Ascending aorta (tissue), 2 donors: ENCODE measurements around the gene RAP1GAP2. TPM values are rescaled to one million over a fixed set of nuclear protein-coding genes. Genes with fewer than 3 reads are reported as not detected.
"Not testable (repeated sequence)": the region's sequence is repeated elsewhere in the genome, so short reads cannot be mapped to it uniquely, and the experiment has no call there.

ENCODE experiments used
- DNase-seq, 2 donors: peaks; one replicate each; pipeline ENCODE4 v3.0.0-alpha.2; 2019; ENCODE audit warnings: low spot score in 2 of 2
- H3K27ac ChIP-seq, 2 donors: fragments of 200-600 bp; sonication (generic); one replicate each; pipeline ENCODE4 v1.5.1; 2016 to 2017; ENCODE audit warnings: mild to moderate bottlenecking in 1 of 2
- H3K27me3 ChIP-seq: fragments of 200-600 bp; sonication (generic); one replicate; pipeline ENCODE4 v1.5.1; 2017
- H3K36me3 ChIP-seq, 2 donors: fragments of 200-600 bp; sonication (generic); one replicate each; pipeline ENCODE4 v1.5.1; 2016
- H3K4me1 ChIP-seq, 2 donors: fragments of 200-600 bp; sonication (generic); one replicate each; pipeline ENCODE4 v1.5.1; 2016 to 2017; ENCODE audit warnings: mild to moderate bottlenecking in 1 of 2
- H3K4me3 ChIP-seq, 2 donors: fragments of 200-600 bp; sonication (generic); one replicate each; pipeline ENCODE4 v1.5.1; 2016 to 2017; ENCODE audit warnings: mild to moderate bottlenecking in 1 of 2
- H3K9me3 ChIP-seq, 2 donors: fragments of 200-600 bp; sonication (generic); one replicate each; pipeline ENCODE4 v1.5.1; 2016
- intact Hi-C: fragments of 100-400 bp; cut with DNase I; formaldehyde crosslinking; loops from one replicate; pipeline ENCODE4 v1.15.1; 2023
- total RNA-seq: library from RNA; depleted of rRNA; stranded (reverse); fragments of >200 nt; gene quantifications from one replicate; pipeline ENCODE4 v1.1.0, GENCODE V29; 2016
- TF ChIP-seq, protein P1 (sequence below), 3 experiments: fragments of 200-600 bp in 2 of 3; fragments of 450-650 bp in 1 of 3; sonication (generic) in 2 of 3; IDR thresholded peaks; one replicate each; pipeline ENCODE4 v1.5.1; 2016 to 2019; ENCODE audit warnings: antibody characterized with exemption in 3 of 3, mild to moderate bottlenecking in 1 of 3, moderate library complexity in 1 of 3

The RAP1GAP2 gene
- total RNA-seq, 1 donor from 2014 or later = 1.6 TPM

DNA sequence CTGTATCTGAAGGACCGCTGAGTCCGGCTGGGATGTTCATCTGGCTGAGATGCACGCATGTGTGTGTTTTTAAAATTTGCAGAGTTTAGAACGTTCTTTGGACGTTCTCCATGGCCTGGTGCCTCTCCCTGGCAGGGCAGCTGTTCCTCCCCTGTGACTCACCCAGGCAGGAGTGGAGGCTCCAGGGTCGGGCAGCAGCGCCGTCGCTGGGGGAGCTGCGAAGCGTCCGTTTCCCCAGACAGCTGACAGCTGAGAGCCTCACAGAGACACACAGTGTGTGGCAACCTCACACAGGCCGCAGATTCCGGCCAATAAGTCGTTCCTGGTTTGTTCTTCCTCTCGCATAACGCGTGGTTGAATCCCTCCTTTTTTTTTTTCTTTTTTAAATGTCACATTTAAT is 186.6 kb downstream of the RAP1GAP2 start:
- Histone ChIP-seq H3K36me3 (no peaks in the 10 kb centered on the region), H3K9me3 (no peaks in the 10 kb centered on the region), H3K4me1 (no peaks in the 10 kb centered on the region), H3K27me3 (no peaks in the 10 kb centered on the region), H3K27ac (peak overlapping the region; percentile 6 to 19), H3K4me3 (peak overlapping the region in 1 of 2 donors; percentile 36)
- TF ChIP-seq, protein P1, sequence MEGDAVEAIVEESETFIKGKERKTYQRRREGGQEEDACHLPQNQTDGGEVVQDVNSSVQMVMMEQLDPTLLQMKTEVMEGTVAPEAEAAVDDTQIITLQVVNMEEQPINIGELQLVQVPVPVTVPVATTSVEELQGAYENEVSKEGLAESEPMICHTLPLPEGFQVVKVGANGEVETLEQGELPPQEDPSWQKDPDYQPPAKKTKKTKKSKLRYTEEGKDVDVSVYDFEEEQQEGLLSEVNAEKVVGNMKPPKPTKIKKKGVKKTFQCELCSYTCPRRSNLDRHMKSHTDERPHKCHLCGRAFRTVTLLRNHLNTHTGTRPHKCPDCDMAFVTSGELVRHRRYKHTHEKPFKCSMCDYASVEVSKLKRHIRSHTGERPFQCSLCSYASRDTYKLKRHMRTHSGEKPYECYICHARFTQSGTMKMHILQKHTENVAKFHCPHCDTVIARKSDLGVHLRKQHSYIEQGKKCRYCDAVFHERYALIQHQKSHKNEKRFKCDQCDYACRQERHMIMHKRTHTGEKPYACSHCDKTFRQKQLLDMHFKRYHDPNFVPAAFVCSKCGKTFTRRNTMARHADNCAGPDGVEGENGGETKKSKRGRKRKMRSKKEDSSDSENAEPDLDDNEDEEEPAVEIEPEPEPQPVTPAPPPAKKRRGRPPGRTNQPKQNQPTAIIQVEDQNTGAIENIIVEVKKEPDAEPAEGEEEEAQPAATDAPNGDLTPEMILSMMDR (IDR thresholded peaks at IDR 0.05) = peak; percentile 6 to 62 (median 45)
- intact Hi-C loops = loop anchor here (1.0 to 2.0 kb wide), 2 partner anchors 21 to 130 kb away; no protein-coding TSS in a partner anchor
- DNase-seq = peak in 1 of 2 donors; percentile 83

DNA sequence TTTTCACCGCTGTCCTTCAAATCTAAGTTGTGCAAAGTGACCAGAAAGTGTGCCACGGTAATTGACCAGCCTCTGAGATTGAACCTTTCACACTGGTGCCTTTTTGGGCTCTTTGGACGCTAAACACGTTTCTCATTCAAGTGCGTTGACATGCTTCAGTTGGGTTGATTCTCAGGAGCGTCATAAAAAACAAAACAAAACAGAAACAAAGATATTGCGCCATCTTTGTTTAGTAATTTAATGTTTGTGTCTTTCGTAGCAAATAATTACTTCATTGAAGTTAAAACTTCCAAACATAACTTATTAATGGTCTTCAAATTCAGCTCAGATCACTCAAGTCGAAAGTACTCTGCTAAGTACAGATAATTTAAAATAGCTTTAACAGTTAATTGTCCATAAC is 187.0 kb downstream of the RAP1GAP2 start:
- Histone ChIP-seq H3K27ac (peak overlapping the region; percentile 6 to 19), H3K27me3 (no peaks in the 10 kb centered on the region), H3K9me3 (no peaks in the 10 kb centered on the region), H3K4me3 (no peak overlapping the region), H3K36me3 (no peaks in the 10 kb centered on the region), H3K4me1 (no peaks in the 10 kb centered on the region)
- intact Hi-C loops = loop anchor here (1.0 to 2.0 kb wide), 2 partner anchors 21 to 130 kb away; no protein-coding TSS in a partner anchor
- DNase-seq = no peak
- TF ChIP-seq, protein P1 (IDR thresholded peaks at IDR 0.05) = no peak

DNA sequence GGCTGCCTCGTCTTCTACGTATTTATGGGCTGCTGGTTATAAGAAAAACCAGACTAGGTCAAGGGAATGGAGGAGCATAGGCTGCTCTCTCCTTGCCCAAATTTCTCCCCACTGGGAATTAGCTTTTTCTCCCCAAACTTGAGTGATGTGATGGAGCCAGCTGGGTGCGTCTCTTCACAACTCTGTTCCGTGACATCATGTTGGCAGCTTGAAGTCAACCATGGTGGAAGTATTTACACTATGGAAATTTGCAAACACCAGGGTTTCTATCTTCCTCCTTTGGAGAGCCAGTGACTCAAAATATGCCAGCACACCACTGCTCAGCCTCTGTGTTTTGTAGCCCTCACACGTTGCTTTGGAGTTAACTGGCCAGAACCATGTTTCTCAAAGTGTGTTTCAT is 189.1 kb downstream of the RAP1GAP2 start:
- Histone ChIP-seq H3K4me3 (no peak overlapping the region), H3K9me3 (no peaks in the 10 kb centered on the region), H3K4me1 (no peaks in the 10 kb centered on the region), H3K27ac (no peak overlapping the region), H3K27me3 (no peaks in the 10 kb centered on the region), H3K36me3 (no peaks in the 10 kb centered on the region)
- DNase-seq = peak in 1 of 2 donors; percentile 30
- intact Hi-C loops = no loop called here
- TF ChIP-seq, protein P1 (IDR thresholded peaks at IDR 0.05) = no peak

- intact Hi-C loops = no loop called here
- Histone ChIP-seq H3K9me3 (no peaks in the 10 kb centered on the region), H3K4me1 (no peaks in the 10 kb centered on the region), H3K4me3 (no peak overlapping the region), H3K36me3 (no peaks in the 10 kb centered on the region), H3K27me3 (no peaks in the 10 kb centered on the region), H3K27ac (no peak overlapping the region)
- peak in 1 of 2 donors; percentile 16 for DNase-seq
- TF ChIP-seq, protein P1 (IDR thresholded peaks at IDR 0.05) = no peak
Observed at GRCh38 chr17:2986925-2987324, 190.7 kb downstream of the RAP1GAP2 start.

DNA sequence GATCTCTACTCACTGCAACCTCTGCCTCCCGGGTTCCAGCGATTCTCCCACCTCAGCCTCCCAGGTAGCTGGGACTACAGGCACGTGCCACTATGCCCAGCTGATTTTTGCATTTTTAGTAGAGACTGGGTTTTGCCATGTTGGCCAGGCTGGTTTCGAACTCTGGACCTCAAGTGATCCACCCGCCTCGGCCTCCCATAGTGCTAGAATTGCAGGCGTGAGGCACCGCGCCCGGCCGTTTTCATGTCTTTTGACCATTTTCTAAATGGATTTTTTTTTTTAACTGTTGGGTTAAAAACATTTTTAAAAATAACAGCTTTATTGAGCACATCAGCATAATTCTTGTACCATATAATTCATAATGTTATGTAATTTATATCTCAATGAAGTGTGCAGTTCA is 193.2 kb downstream of the RAP1GAP2 start:
- not testable (repeated sequence) for H3K36me3 ChIP-seq
- DNase-seq = peak in 1 of 2 donors; percentile 49

GRCh38 chr17:2989855-2990254 is 193.6 kb downstream of the RAP1GAP2 start:
- Histone ChIP-seq H3K9me3 (no peaks in the 10 kb centered on the region), H3K4me1 (no peaks in the 10 kb centered on the region), H3K36me3 (no peaks in the 10 kb centered on the region), H3K4me3 (no peak overlapping the region), H3K27ac (no peak overlapping the region), H3K27me3 (no peaks in the 10 kb centered on the region)
- DNase-seq = no peak
- intact Hi-C loops = no loop called here
- TF ChIP-seq, protein P1 (IDR thresholded peaks at IDR 0.05) = no peak

More for the DNA sequence above, 193.2 kb downstream of the RAP1GAP2 start:
- H3K27ac ChIP-seq, H3K9me3 ChIP-seq, intact Hi-C loops, H3K4me1 ChIP-seq, H3K4me3 ChIP-seq, H3K27me3 ChIP-seq: not testable (repeated sequence)
